Measurements from ENCODE around the gene ICE2. TPM values are rescaled to one million over a fixed set of nuclear protein-coding genes. Genes with fewer than 3 reads are reported as not detected.

Gene ICE2
- total and polyA plus RNA-seq, 2 of the 8 experiments (the other 6 are each of a cell fraction or from before 2014, with no cell fraction given): 40.0 to 87.3 TPM

DNA sequence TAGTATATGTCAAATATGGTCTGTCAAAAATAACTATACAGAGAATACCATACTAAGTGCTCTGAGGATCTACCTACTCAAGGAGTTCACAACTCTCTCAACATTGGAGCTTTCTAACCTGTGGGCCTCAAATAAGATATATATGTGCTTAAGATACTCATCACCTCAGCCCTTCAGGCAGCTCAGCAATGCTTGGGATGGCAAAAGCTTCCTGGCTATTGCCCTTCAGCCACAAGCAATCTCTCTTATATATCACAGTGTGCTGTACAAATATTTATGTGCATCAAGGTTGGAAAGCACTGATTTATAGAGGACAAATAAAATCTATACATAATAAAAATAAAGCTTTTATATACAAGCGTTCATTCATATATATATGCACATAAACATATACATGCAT, 40.3 kb downstream of the ICE2 start:
- H3K4me2 ChIP-seq (ENCODE audit: insufficient read depth in 1 of 2, low read depth in 2 of 2, low read length in 2 of 2): no peak overlapping the region
- 90% methylated on average over 1 of the region's 1 CpG; no CpG with 5 or more reads in 1 of the 2 experiments for WGBS, 2 experiments (ENCODE audit: extremely low coverage in 1 of 2, insufficient coverage in 1 of 2, insufficient read length in 1 of 2, insufficient replicate concordance in 2 of 2, low coverage in 1 of 2, low lambda C conversion rate in 2 of 2, missing lambda C conversion rate in 1 of 2)
- no peak overlapping the region for H4K8ac ChIP-seq (ENCODE audit: extremely low read depth, insufficient read depth, low read length)
- H3K27me3 ChIP-seq (replicated peaks in 1 of 4; ENCODE audit: control insufficient read depth in 3 of 4, extremely low read depth in 1 of 4, insufficient read depth in 3 of 4, low read length in 3 of 4): no peaks in the 10 kb centered on the region
- H3K4ac ChIP-seq (replicated peaks; ENCODE audit: insufficient read length, low read depth, low read length): no peak overlapping the region
- H2AK5ac ChIP-seq (ENCODE audit: low read depth, low read length): no peak overlapping the region
- H2BK12ac ChIP-seq (ENCODE audit: low read depth, low read length): no peak overlapping the region
- H3K27ac ChIP-seq (ENCODE audit: low read depth, low read length): no peak overlapping the region
- H4K20me1 ChIP-seq (replicated peaks in 1 of 2; ENCODE audit: control insufficient read depth in 1 of 2, insufficient read depth in 2 of 2, low read length in 2 of 2): no peaks in the 10 kb centered on the region
- no peak overlapping the region for H4K5ac ChIP-seq (ENCODE audit: insufficient read length, low read depth, low read length)
- no peaks in the 10 kb centered on the region for H3K79me1 ChIP-seq (ENCODE audit: low read depth, low read length)
- no peak overlapping the region for H2BK15ac ChIP-seq (ENCODE audit: low read length)
- no peak overlapping the region for H4K91ac ChIP-seq (replicated peaks; ENCODE audit: insufficient read length, low read length)
- H3K36me3 ChIP-seq (ENCODE audit: control insufficient read depth in 2 of 4, insufficient read depth in 4 of 4, low read length in 3 of 4): peaks cover 0 to 21% (median 0%) of the 10 kb centered on the region in 4 experiments; a peak in 3 of 8 replicates
- no peak overlapping the region for H3K4me3 ChIP-seq (ENCODE audit: extremely low read depth in 1 of 4, insufficient read depth in 2 of 4, low read depth in 3 of 4, low read length in 4 of 4)
- no peaks in the 10 kb centered on the region for H3K79me2 ChIP-seq (ENCODE audit: control insufficient read depth in 1 of 2, insufficient read depth in 2 of 2, low read length in 2 of 2)
- ChIA-PET CTCF (ENCODE audit: partially characterized antibody) (interaction anchor here (0.6 to 1.2 kb wide), 2 partner anchors 78 to 228 kb away, joined by 3 to 4 read pairs; no protein-coding TSS in a partner anchor), POLR2A (ENCODE audit: partially characterized antibody) (interaction anchor here (0.8 kb wide), 1 partner anchor 17 kb away, joined by 3 read pairs; no protein-coding TSS in a partner anchor)
- H3K23ac ChIP-seq (ENCODE audit: insufficient read length): no peak overlapping the region
- no peak overlapping the region for H2BK20ac ChIP-seq (ENCODE audit: low read length)
- H3K56ac ChIP-seq (replicated peaks; ENCODE audit: insufficient read length, low read depth, low read length): no peak overlapping the region
- no peak overlapping the region for H3K9ac ChIP-seq (replicated peaks in 1 of 4; ENCODE audit: extremely low read depth in 1 of 4, low read depth in 3 of 4, low read length in 3 of 4)
- no peak for DNase-seq (ENCODE audit: low read depth in 1 of 2, low spot score in 2 of 2)
- H3K18ac ChIP-seq (ENCODE audit: extremely low read depth, low read length): no peak overlapping the region
- no peaks in the 10 kb centered on the region for H3K23me2 ChIP-seq (ENCODE audit: low read depth, low read length)
- no peak overlapping the region for H3K14ac ChIP-seq (ENCODE audit: insufficient read length)
- H3K9me3 ChIP-seq (ENCODE audit: insufficient read depth in 2 of 2, low read depth in 1 of 2, low read length in 1 of 2): no peaks in the 10 kb centered on the region
- no peak overlapping the region for H2AFZ ChIP-seq (ENCODE audit: low read length)
- no peak overlapping the region for H2BK5ac ChIP-seq (ENCODE audit: low read depth, low read length)
- FAIRE-seq: no peak
- no peaks in the 10 kb centered on the region for H3K4me1 ChIP-seq (replicated peaks in 1 of 4; ENCODE audit: control insufficient read depth in 3 of 4, insufficient read depth in 4 of 4, low read length in 3 of 4)
- H2BK120ac ChIP-seq (replicated peaks; ENCODE audit: low read depth, low read length): no peak overlapping the region
- TF ChIP-seq SAP30 (IDR thresholded peaks at IDR 0.05; ENCODE audit: insufficient read depth, insufficient replicate concordance, low read length) (no peak), SRF (IDR thresholded peaks at IDR 0.05; ENCODE audit: low read depth, low read length) (no peak), SP1 (IDR thresholded peaks at IDR 0.05; ENCODE audit: low read depth, low read length) (no peak), POLR2A (IDR thresholded peaks at IDR 0.05; ENCODE audit: control extremely low read depth in 1 of 2, low read depth in 2 of 2, low read length in 2 of 2) (no peak), TAF1 (IDR thresholded peaks at IDR 0.05; ENCODE audit: low read depth, low read length) (no peak), EP300 (IDR thresholded peaks at IDR 0.05; ENCODE audit: borderline replicate concordance in 1 of 2, low read depth in 2 of 2, low read length in 2 of 2) (no peak), EGR1 (IDR thresholded peaks at IDR 0.05; ENCODE audit: borderline replicate concordance, low read depth, low read length) (no peak), CBX8 (IDR thresholded peaks at IDR 0.05; ENCODE audit: borderline replicate concordance, low read depth, low read length) (no peak), KDM5A (IDR thresholded peaks at IDR 0.05; ENCODE audit: low read length) (no peak), RXRA (IDR thresholded peaks at IDR 0.05; ENCODE audit: insufficient read depth, low read depth, low read length) (no peak), TBP (IDR thresholded peaks at IDR 0.05; ENCODE audit: low read depth, low read length) (no peak), POU5F1 (IDR thresholded peaks at IDR 0.05; ENCODE audit: low read depth, low read length) (no peak), SUZ12 (IDR thresholded peaks at IDR 0.05; ENCODE audit: low read length) (no peak)
- TF ChIP-seq, protein P1, sequence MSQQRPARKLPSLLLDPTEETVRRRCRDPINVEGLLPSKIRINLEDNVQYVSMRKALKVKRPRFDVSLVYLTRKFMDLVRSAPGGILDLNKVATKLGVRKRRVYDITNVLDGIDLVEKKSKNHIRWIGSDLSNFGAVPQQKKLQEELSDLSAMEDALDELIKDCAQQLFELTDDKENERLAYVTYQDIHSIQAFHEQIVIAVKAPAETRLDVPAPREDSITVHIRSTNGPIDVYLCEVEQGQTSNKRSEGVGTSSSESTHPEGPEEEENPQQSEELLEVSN (IDR thresholded peaks at IDR 0.05): no peak

Measured in H1 (cell line).